WTC11 (cell line): ENCODE data around the gene CNTN1.

Source experiments
- ARID4B ChIP-seq: sonication (generic); formaldehyde crosslinking; IDR thresholded peaks from 2 replicates; pipeline ENCODE4 v1.8.0; 2023; ENCODE audit warnings: missing genetic modification reagents, mild to moderate bottlenecking, borderline replicate concordance
- CTCF ChIP-seq: fragments of 200-600 bp; IDR thresholded peaks from 2 replicates; pipeline ENCODE4 v1.8.0; 2022; ENCODE audit warnings: antibody characterized with exemption
- ERG ChIP-seq: fragments of 250-450 bp; sonication (Bioruptor Pico); IDR thresholded peaks from 2 replicates; pipeline ENCODE4 v1.8.0; 2021; ENCODE audit warnings: mild to moderate bottlenecking
- MAX ChIP-seq: sonication (generic); formaldehyde crosslinking; IDR thresholded peaks from 2 replicates; pipeline ENCODE4 v1.8.0; 2022; ENCODE audit warnings: mild to moderate bottlenecking, missing genetic modification reagents
- RORB ChIP-seq: fragments of 250-450 bp; sonication (Bioruptor Pico); IDR thresholded peaks from 2 replicates; pipeline ENCODE4 v1.9.0; 2021; ENCODE audit warnings: mild to moderate bottlenecking
- SMAD3 ChIP-seq: sonication (generic); formaldehyde crosslinking; IDR thresholded peaks from 2 replicates; pipeline ENCODE4 v1.8.0; 2022; ENCODE audit warnings: missing genetic modification reagents, mild to moderate bottlenecking, borderline replicate concordance
- ZNF138 ChIP-seq: sonication (generic); formaldehyde crosslinking; conservative IDR thresholded peaks from 2 replicates; pipeline ENCODE4 v1.8.1; 2022; ENCODE audit warnings: mild to moderate bottlenecking, moderate library complexity, missing genetic modification reagents
- ZNF317 ChIP-seq: sonication (generic); formaldehyde crosslinking; IDR thresholded peaks from 2 replicates; pipeline ENCODE4 v1.8.1; 2023; ENCODE audit warnings: low read depth, mild to moderate bottlenecking, moderate library complexity, missing genetic modification reagents, borderline replicate concordance
- ZNF512 ChIP-seq: sonication (generic); formaldehyde crosslinking; IDR thresholded peaks from 2 replicates; pipeline ENCODE4 v1.8.1; 2022; ENCODE audit warnings: missing genetic modification reagents, borderline replicate concordance

- TF ChIP-seq RORB (CRISPR knock-in tag) = no peak
- TF ChIP-seq ZNF512 (CRISPR knock-in tag) = no peak
- TF ChIP-seq MAX (CRISPR knock-in tag) = no peak
- no peak for TF ChIP-seq ARID4B (CRISPR knock-in tag)
- TF ChIP-seq SMAD3 (CRISPR knock-in tag) = no peak
- no peak for TF ChIP-seq ERG (CRISPR knock-in tag)
- no peak for TF ChIP-seq CTCF
- TF ChIP-seq ZNF138 (CRISPR knock-in tag) = no peak
- no peak for TF ChIP-seq ZNF317
Observed at GRCh38 chr12:40692765-40693206, 547 bp downstream of the CNTN1 start.
